Measurements from ENCODE around the gene GYG2.

GRCh38 chrX:2801223-2801622 lies 27.5 kb upstream of the GYG2 start:
- TF ChIP-seq FOXM1 (IDR thresholded peaks at IDR 0.05; ENCODE audit: low read depth) (no peak), REST (IDR thresholded peaks at IDR 0.05; ENCODE audit: low read depth, low read length) (no peak), EP300 (IDR thresholded peaks at IDR 0.05; ENCODE audit: borderline replicate concordance in 1 of 2, low read depth in 1 of 2, low read length in 1 of 2) (no peak), CTCF (IDR thresholded peaks at IDR 0.05) (no peak), POLR2AphosphoS5 (IDR thresholded peaks at IDR 0.05; ENCODE audit: low read depth, low read length) (no peak), EZH2phosphoT487 (IDR thresholded peaks at IDR 0.05; ENCODE audit: borderline replicate concordance, low read depth) (no peak), SIN3A (IDR thresholded peaks at IDR 0.05; ENCODE audit: borderline replicate concordance, low read depth, low read length) (no peak), ZBTB33 (IDR thresholded peaks at IDR 0.05; ENCODE audit: borderline replicate concordance, low read depth) (no peak), MXI1 (IDR thresholded peaks at IDR 0.05; ENCODE audit: low read depth, low read length) (no peak), SMC3 (IDR thresholded peaks at IDR 0.05; ENCODE audit: low read depth, low read length) (no peak)

Data from SK-N-SH (cell line).